Jurkat, Clone E6-1 (cell line): ENCODE results near the gene BRINP3.

Experiments
- DNase-seq: peaks from one replicate; pipeline ENCODE4 v3.0.0-alpha.2; 2011; ENCODE audit warnings: low read depth, low spot score
- H3K4me3 ChIP-seq: 2 replicates; pipeline ENCODE4 v1.5.1; 2011; ENCODE audit warnings: mild to moderate bottlenecking, low read length, control low read depth, moderate library complexity

BRINP3 gene

GRCh38 chr1:190243056-190243455, 234.6 kb downstream of the BRINP3 start:
- no peak overlapping the region for H3K4me3 ChIP-seq
- DNase-seq, result no peak

DNA sequence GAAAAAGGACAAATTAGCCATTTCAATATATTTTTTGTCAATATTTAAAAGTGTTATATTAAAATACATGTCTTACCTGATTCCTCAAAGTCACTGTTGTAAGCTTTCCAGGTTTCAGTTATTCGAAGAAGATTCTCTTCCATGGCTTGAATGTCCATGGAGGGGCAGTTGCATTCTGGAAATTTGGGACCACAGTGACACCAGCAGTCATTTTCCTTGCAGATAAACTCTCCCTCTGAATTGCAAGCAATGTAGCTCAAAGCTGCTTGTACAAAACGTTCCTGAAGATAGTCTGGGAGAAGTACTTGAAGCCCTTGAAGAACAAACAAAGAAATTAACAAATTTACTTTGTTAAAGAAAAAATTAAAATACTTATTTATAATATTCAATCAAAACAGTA, 251.7 kb downstream of the BRINP3 start:
- DNase-seq, result no peak
- H3K4me3 ChIP-seq, result no peak overlapping the region

GRCh38 chr1:190212450-190212849, 265.2 kb downstream of the BRINP3 start:
- DNase-seq, result no peak
- H3K4me3 ChIP-seq, result no peak overlapping the region

DNA sequence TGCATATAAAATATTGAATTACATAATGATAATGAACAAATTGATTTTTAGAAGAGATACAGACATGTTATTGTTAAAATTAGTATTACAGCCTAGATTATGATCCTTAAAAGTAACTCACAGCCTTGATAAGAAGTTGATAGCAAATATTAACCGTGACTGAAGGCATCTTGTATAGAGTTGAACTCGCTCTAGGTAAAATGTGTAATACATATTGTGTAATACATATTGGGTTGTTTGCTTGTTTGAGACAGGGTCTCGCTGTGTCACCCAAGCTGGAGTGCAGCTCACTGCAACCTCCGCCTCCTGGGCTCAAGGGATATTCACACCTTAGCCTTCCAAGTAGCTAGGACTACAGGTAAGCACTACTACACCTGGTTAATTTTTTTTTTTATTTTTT, 269.9 kb downstream of the BRINP3 start:
- DNase-seq, result no peak

GRCh38 chr1:190205713-190206112, 272.0 kb downstream of the BRINP3 start:
- no peak for DNase-seq
- H3K4me3 ChIP-seq, result no peak overlapping the region

More for the DNA sequence above, 269.9 kb downstream of the BRINP3 start:
- H3K4me3 ChIP-seq, result no peak overlapping the region

- H3K4me3 ChIP-seq, result no peak overlapping the region
- DNase-seq, result no peak
These were observed 281.6 kb downstream of the BRINP3 start for GRCh38 chr1:190196020-190196419.

- no peak overlapping the region for H3K4me3 ChIP-seq
- no peak for DNase-seq
These were observed 284.1 kb downstream of the BRINP3 start for GRCh38 chr1:190193508-190194115.

GRCh38 chr1:190192627-190193026, 285.0 kb downstream of the BRINP3 start:
- DNase-seq, result no peak
- no peak overlapping the region for H3K4me3 ChIP-seq

DNA sequence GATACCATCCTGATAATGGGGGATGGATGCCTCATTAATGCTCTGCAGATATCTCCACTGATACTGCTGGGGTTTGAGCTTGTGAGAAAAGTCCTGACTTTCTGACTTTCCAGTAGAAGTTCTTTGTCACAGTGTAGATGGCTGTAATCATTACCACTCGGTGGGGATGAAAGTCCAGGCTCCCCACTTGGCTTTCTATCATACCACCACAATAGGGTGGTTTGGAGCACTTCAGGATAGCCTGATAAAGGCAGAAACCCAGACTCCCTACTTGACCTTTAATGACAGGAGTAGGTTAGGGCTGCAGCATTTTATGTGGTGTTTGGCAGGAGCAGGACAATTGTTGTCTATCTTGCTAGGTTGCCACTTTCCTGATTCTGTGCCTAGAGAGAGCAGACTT, 294.1 kb downstream of the BRINP3 start:
- DNase-seq, result no peak
- H3K4me3 ChIP-seq, result no peak overlapping the region

DNA sequence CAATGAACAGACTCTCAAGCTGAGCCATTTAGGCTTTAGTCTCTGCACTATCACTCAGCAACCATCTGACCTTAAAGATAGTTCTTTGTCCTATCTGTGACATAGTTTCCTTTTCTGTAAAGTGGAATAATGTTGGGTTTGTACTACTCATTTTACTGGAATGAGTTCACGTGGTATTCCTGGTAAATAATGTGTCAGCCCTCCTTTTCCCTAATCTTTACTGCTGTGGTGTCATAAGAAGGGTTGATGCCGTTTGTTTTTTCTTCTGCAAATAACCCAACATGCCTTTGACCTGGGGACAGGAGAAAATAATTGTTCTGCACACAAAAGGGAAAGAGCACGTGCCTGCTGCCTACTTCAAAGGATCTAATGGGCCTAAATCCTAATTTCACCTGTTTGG, 297.8 kb downstream of the BRINP3 start:
- DNase-seq, result no peak
- no peak overlapping the region for H3K4me3 ChIP-seq

GRCh38 chr1:190178827-190179226, 298.8 kb downstream of the BRINP3 start:
- no peak for DNase-seq
- no peak overlapping the region for H3K4me3 ChIP-seq

GRCh38 chr1:190177555-190177954, 300.1 kb downstream of the BRINP3 start:
- no peak for DNase-seq
- H3K4me3 ChIP-seq, result no peak overlapping the region

- no peak overlapping the region for H3K4me3 ChIP-seq
- no peak for DNase-seq
These were observed 300.9 kb downstream of the BRINP3 start for GRCh38 chr1:190176776-190177175.

DNA sequence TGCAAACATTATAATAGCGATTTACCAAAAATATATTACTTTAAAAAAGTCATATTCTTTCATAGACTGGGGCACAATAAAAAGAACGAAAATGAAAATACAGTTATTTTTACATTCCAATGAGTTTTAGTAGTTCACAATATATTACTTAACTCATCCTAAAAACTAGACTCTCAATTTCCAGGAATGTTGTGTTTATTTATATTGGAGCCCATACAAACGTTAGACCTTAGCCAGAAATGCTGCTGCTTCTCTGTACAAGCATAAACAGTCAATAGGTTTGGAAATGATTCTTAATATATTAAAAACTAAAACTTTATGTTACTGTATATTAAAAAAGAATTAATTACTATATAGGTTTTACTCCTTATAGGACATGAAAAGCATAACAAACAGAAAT, 302.3 kb downstream of the BRINP3 start:
- DNase-seq, result no peak
- H3K4me3 ChIP-seq, result no peak overlapping the region

DNA sequence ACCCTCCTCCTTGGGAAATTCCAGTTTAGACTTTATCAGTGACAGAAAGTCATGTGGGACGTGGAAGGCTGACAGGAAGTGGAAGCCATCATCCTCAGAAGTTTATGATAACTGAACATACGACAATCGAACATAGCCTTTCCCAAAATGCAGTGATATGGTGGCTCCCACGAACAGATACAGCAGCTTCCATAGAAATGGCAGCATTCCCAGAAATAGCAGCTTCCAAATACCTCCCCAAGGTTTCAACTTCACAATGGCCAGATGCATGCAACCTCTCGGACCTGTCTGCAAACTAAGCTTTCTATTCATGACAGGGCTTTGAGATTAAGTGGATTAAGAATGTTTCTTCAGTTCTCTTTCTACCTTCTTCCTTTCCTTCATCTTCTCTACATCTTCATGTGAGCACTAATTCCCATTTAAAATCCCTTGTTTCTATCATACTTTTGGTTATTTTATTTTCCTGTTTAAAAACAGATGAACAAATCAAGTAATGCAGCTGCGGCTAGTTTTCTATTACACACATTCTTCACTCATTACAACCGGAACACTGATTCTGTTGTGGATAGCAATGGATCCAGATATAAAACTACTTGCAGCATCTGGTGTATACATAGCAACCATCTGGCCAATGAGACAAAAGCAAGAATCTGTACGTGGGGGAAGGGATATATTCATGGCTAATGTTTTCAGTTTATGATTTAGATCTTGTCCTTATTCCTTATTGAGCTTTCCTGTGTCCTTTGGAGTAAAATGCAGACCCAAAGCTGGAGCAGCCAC, 304.8 kb downstream of the BRINP3 start:
- no peak for DNase-seq
- no peak overlapping the region for H3K4me3 ChIP-seq

DNA sequence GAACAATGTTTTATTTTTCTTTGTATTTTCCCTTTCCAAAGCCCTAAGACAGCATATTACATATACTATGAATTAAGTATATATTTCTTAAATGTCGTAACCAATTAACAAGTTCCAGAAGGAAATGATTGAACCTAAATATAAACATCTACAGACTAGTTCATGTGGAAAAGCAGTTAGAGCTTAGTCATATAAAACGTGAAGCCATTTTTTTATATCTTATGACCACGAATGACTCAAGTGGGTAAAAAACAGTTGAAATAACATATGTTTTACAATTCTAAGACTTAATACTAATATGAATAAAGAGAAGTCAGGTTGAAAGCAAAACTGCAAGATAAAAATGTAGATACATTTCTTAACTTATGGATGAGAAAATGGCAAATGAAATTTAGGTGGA, 307.3 kb downstream of the BRINP3 start:
- DNase-seq, result no peak
- no peak overlapping the region for H3K4me3 ChIP-seq

- H3K4me3 ChIP-seq, result no peak overlapping the region
- no peak for DNase-seq
These were observed 308.2 kb downstream of the BRINP3 start for GRCh38 chr1:190169311-190170067.

DNA sequence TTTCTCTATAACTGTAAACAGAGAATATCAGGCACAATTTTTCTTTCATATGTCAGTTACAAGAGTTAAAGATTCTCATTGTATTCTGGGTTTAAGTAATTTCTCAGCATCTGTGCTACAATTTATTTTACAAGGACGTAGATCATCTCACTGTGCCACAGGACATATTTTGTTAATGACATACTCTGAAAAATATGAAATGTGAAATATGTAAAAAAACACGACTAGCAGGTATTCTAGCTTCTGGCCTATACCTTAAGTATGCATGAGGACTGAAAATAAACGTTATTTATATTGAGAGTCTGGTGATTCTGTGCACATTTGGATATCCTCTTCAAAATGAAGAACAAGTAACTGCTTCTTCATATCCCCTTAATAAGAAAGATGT, 308.8 kb downstream of the BRINP3 start:
- no peak for DNase-seq
- no peak overlapping the region for H3K4me3 ChIP-seq

DNA sequence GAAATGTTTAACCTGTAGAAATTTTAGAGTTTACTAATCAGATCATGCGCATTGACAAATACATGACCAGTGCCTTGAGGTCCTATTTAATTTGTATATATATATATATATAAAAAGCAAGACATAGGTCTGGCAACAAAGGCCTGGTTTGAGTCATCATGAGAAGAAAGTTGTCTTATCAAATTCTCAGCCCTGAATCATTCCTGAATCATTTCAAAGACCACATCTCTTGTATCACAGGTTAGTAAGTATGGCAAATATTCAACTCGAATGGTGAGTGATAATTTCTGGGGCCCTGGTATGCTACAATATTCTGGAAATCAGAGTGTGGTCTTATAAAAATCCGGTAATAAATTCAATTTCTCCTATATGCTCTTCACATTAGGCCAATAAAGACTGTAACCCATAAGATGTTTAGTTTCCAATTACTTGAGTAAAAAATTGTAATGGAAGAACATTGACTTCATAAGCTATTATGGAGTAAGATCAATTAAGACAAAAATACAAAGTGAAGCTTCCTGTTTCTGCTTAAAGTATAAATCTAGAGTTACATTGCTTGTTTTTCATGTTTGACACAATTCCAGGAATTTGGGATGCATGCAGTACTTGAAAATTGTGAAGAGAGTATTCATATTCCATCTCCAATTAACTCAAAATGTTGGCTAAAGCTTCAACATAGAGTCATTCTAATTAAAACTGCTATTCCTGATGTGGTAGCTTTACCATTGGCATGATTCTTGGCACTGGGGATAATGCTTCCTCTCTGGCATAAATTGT, 309.4 kb downstream of the BRINP3 start:
- no peak for DNase-seq
- H3K4me3 ChIP-seq, result no peak overlapping the region

DNA sequence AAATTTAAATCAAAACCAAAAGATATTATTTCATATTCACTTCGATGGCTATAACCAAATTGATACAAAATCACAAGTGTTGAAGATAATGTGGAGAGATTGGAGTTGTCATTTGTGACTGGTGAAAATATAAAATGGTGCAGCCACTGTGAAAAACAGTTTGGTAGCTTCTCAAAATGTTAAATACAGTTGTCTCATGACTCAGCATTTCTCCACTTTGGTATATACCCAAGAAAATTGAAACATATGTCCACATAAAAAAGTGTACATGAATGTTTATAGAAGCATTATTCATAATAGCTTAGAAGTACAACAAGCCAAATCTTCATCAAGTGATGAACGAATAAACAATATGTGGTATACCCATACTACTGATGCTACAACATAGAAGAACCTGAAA, 318.5 kb downstream of the BRINP3 start:
- DNase-seq, result no peak
- H3K4me3 ChIP-seq, result no peak overlapping the region
